GM21526 (cell line): ENCODE measurements around the gene DUOXA2.
"Not testable (repeated sequence)": the region's sequence is repeated elsewhere in the genome, so short reads cannot be mapped to it uniquely, and the experiment has no call there.

Experiments
- ATAC-seq: cut with Tn5 transposase; IDR thresholded peaks from one replicate; pipeline ENCODE4 v1.9.1; 2021; ENCODE audit warnings: moderate library complexity; ENCODE audit not compliant: unreplicated experiment, low FRiP score

Gene DUOXA2

GRCh38 chr15:45114076-45114750, at the start of gene DUOXA2, which contains the start of gene DUOX2:
TSS of gene DUOXA2 (plus strand) at chr15:45114326. CDS start at chr15:45114606, 280 bp downstream.
TSS of gene DUOX2 (minus strand) at chr15:45114172. CDS start at chr15:45113411, 761 bp downstream.
- no peak for ATAC-seq

DNA sequence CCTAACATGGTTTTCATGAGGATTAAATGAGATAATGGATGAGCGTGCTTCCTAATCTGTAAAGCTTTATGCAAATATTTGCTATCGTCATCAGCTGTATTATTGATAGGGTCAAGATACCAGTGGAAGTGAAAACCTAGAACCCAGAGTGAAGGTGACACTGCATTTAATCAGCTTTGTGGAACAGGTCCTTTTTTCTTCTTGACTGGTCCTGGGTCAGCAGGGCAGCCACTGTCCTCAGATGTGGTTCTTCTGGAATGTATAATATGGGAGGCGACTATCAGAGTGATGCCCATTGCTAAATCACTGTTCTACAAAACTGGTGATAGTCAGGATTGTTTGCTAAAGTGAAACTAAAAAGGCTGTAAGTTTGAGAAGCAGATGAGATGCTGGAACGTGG, 49.7 kb upstream of the DUOXA2 start:
- no peak for ATAC-seq

- ATAC-seq = not testable (repeated sequence)
Measured at GRCh38 chr15:45069942-45070360, 44.2 kb upstream of the DUOXA2 start.

DNA sequence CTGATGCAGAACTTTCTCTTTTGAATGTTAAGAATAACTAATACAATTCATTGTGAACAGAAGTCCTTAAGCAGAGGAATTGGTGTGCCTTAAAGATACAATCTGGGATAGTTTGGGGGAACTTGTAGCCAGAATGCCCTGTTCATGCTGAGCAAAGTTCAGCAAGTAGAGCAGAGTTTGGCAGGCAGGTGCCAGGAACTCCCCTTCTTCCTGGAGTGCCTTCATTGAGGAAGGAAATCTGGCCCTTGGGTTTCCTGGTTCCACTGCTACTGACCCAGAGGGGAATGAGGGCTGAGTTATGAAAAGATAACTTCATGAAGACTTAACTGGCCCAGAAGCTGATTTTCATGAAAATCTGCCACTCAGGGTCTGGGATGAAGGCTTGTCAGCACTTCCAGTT, 40.5 kb upstream of the DUOXA2 start:
- ATAC-seq = not testable (repeated sequence)

DNA sequence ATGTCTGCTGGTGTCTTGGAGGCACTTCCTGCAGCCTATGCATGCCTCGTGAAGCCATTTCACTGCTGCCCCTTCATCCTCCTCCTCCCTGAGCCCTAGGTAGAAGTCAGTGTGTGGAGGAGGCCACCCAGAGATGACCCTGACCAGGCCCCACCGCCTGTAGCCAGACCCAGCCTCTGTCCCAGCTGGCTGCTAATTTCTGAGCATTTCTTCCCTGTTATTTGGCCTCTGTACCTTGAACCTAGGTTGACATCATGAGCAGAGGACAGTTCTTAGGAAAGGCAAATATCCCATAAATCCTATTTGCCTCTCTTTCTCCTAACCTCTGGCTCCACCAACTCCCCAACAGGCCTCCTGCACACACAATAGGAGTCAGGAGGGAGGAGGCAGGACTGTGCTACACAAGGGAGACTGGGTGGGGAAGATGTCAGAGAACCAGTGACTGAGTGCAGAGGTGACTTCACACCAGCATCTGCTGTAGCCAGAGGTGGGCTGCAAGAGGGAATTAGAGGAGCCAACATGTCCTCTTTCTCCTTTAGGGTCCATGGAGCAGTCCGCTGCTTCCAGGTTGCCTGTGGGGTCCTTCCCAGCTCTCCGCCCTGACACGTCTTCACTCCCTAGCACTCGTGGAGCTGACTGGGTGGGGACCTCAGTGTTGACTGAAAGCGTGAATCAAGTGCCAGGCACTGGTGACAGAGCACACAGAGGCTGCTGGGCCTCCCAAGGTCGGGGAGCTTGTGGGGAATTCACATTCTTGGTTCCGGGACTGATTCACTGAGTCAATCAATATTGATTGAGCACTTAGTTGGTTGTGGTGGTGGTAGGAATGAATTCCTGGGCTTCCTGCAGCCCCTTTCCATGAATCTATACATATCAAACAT, 38.4 kb upstream of the DUOXA2 start:
- ATAC-seq = not testable (repeated sequence)

DNA sequence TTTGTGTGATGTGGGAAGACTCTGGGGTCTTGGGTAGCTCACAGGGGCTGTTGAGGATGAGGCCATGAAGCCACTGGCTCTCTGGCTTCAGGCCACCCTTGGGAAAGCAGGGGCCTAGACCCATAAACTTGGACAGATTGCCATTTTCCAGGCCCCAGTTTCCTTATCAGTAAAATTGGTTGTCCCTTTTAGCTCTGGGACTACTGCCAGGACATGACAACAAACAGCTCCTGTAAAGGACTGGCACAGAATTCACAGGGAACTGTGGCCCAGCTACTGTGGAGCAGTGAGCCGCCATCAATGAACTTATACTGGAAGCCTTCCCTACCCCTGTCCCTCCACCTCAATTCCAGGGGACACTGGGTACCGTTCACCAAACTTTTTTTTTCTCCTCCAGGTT, 36.7 kb upstream of the DUOXA2 start:
- ATAC-seq = not testable (repeated sequence)

- not testable (repeated sequence) for ATAC-seq
Measured at GRCh38 chr15:45079201-45079600, 34.9 kb upstream of the DUOXA2 start.

GRCh38 chr15:45079628-45080246, 34.4 kb upstream of the DUOXA2 start:
- not testable (repeated sequence) for ATAC-seq

- ATAC-seq = not testable (repeated sequence)
Measured at GRCh38 chr15:45080593-45080992, 33.5 kb upstream of the DUOXA2 start.

DNA sequence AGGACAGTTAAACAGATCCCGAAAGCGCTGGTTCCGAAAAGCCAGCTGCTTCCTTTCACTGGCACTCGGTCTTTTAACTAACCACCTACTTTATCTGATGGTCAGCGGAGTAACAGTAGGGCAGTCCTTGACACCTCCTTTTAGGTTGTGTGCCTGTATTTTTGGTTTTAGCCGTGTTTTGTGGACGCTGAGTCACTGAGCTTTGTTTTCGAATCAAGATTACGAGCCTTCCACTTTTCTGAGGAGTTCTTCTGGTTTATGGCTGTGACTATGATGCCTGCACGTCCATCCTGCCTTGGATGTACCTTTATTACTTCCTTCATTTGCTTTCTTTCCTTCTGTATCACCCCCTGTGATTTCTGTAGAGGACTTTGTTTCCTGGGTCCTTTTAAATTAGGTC, 31.7 kb upstream of the DUOXA2 start:
- not testable (repeated sequence) for ATAC-seq

DNA sequence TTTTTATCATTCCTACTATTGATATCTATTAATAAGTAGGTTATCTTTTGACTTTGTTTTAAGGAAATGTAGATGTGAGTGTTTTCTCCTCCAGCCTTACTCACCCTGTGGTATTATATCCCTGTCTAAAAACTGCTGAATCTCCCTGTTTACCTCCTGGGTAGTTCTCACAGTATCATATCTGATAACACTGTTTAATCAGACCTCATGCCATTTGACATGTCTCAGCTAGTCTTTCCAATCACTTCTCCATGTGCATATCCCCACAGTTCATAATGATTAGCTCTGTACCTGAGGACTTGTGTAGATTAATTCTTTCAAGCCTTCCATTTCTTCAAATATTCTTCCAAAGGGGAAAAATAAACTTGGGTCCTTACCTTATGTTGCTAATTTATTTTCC, 30.9 kb upstream of the DUOXA2 start:
- ATAC-seq = no peak

GRCh38 chr15:45084163-45084562, 30.0 kb upstream of the DUOXA2 start:
- no peak for ATAC-seq

DNA sequence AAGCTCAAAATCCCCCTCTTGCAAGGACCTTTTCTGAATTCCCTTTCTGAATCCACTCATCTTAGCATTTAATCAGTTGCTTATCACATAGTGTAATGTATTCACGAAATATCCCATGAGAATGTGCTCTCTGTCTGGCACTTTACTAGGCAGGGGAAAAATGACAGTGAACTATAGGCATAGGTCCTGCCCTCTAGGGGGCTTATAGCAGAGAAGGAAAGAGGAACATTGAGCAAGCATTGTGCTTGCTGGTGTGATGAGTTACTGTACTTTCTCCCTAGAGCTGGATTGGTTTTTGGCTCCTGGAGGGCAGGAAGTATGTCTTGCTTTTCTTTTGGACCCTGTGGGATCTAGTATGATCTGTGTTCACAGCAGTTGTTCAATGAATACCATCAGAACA, 26.6 kb upstream of the DUOXA2 start:
- ATAC-seq = no peak

GRCh38 chr15:45088801-45089711, 25.1 kb upstream of the DUOXA2 start:
- no peak for ATAC-seq

GRCh38 chr15:45089712-45090373, 24.3 kb upstream of the DUOXA2 start:
- no peak for ATAC-seq

GRCh38 chr15:45091161-45091560, 23.0 kb upstream of the DUOXA2 start:
- no peak for ATAC-seq

DNA sequence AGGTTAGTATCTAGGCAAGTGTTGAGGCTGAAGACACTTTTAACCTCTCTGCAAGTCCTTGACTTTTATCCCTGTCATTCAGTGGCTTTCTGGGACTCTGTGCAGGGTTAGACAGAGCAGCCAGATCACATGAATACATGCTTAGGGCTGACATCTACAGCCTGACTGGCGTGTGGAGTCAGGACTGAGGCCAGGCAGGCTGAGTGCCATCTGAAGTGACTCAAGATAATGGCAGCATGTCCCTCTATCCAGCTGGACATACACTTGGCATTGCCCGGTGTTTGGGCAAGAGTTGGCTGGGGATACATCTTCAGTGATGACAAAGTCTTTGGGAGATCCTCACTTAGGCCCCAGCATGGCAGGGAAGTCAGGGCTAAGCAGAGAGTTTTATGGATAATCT, 22.6 kb upstream of the DUOXA2 start:
- ATAC-seq = no peak

GRCh38 chr15:45093013-45093412, 21.1 kb upstream of the DUOXA2 start:
- no peak for ATAC-seq

- ATAC-seq = no peak
Measured at GRCh38 chr15:45093622-45094357, 20.3 kb upstream of the DUOXA2 start.
